Glutamatergic neuron (in vitro differentiated cells): ENCODE measurements around the gene CHI3L1. TPM values are rescaled to one million over a fixed set of nuclear protein-coding genes. Genes with fewer than 3 reads are reported as not detected.
A peak's percentile ranks its signal among the peaks of the same experiment; 100 is the strongest.

Experiments used
- DNase-seq: peaks from one replicate; pipeline ENCODE4 v3.0.0; 2022
- H3K27ac Mint-ChIP-seq: one replicate; pipeline ENCODE4 v1.8.0; 2020; ENCODE audit warnings: mild to moderate bottlenecking, mixed read lengths, inconsistent platforms; ENCODE audit not compliant: unreplicated experiment
- H3K27me3 Mint-ChIP-seq: one replicate; pipeline ENCODE4 v1.8.0; 2020; ENCODE audit warnings: mild to moderate bottlenecking, moderate library complexity, mixed read lengths, inconsistent platforms; ENCODE audit not compliant: unreplicated experiment
- H3K36me3 Mint-ChIP-seq: one replicate; pipeline ENCODE4 v1.8.0; 2020; ENCODE audit warnings: mild to moderate bottlenecking, mixed read lengths, inconsistent platforms; ENCODE audit not compliant: unreplicated experiment
- H3K4me1 Mint-ChIP-seq: one replicate; pipeline ENCODE4 v1.8.0; 2020; ENCODE audit warnings: mild to moderate bottlenecking, low read depth, mixed read lengths, inconsistent platforms; ENCODE audit not compliant: unreplicated experiment
- H3K4me3 Mint-ChIP-seq: one replicate; pipeline ENCODE4 v1.8.0; 2020; ENCODE audit warnings: mild to moderate bottlenecking, mixed read lengths, inconsistent platforms; ENCODE audit not compliant: unreplicated experiment
- H3K9me3 Mint-ChIP-seq: one replicate; pipeline ENCODE4 v1.8.0; 2020; ENCODE audit warnings: mild to moderate bottlenecking, moderate library complexity, mixed read lengths, inconsistent platforms; ENCODE audit not compliant: unreplicated experiment
- CTCF ChIP-seq: fragments of 200-600 bp; sonication (generic); IDR thresholded peaks from one replicate; pipeline ENCODE4 v1.5.0; 2021; ENCODE audit not compliant: partially characterized antibody, unreplicated experiment
- total RNA-seq: library from RNA; stranded (reverse); fragmentation: NEBNext Ultra II Directional; extraction: Animal tissue kit (Norgen Biotek cat#: 25700); gene quantifications from one replicate; pipeline ENCODE4 v1.2.1, GENCODE V29; 2021; ENCODE audit not compliant: unreplicated experiment

CHI3L1 gene
- total RNA-seq, 1 donor from 2014 or later = not detected

DNA sequence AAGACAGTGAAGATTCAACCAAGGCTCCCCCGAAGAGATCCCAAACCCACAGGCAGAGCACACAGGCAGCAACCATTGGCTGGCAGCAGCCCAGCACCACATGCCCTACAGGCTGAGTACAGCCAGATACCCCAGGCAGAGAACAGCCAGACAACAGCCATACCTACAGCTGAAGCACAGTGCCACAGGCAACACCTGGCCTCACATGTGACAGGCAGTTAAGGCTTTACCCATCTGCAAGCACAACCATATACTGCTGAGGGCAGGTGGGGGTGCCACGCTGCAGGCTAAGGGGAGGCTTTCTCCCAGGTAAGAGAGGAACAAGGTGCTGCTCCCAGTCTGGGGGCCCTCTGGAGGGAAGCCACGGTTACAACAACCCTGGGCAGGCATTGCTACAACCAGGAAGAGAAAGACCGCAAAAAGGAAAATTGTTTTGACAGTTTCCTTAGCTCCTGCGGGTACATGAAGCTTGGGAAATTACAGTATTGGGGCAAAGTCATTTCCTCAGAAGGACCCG lies 30.7 kb upstream of the CHI3L1 start:
- H3K27me3 Mint-ChIP-seq = peaks cover 5% of the 10 kb centered on the region
- no peak overlapping the region for H3K4me3 Mint-ChIP-seq

DNA sequence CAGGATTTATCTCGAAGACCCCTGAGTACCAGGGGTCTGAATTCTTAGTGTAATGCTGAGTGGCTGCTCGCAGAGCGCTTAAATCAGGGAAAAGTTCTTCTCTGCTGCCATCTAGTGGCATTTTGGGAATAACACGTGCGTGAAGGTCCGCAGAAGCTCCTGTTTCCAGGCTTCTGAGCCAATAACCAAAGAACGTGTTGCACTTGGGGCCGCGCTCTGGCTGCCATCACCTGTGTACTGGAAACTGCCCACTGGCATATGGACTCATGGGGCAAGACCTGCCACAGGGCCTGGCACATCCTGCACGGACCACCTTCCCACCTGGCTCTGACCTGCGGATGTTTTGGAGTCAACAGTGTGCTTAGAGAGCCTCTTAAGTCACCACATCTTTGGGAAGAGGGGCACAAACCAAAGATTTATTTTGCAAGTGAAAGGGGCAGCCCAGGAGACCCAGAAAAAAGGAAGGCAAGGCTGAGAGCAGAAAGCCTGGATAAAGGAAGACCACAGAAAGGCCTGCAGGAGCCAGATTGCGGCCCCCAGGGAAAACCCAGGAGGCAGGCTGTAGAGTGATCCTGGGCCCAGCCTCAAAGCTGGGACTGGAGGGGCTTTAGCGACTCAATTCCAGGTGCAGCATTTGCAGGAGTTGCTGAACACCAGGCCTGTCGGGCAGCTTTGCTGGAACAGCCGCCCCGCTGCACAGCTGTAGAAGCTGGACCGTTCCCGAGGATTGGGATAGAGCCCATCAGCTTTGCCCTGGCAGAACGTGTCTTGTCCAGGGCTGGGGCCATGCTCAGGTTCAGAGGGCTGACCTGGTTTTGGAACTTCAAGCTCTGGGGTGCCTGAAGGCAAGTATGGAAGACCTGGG lies 30.0 kb upstream of the CHI3L1 start:
- Mint-ChIP-seq H3K9me3 (peaks cover 2% of the 10 kb centered on the region), H3K4me1 (peaks cover 17% of the 10 kb centered on the region), H3K4me3 (no peak overlapping the region), H3K27me3 (peaks cover 5% of the 10 kb centered on the region), H3K36me3 (no peaks in the 10 kb centered on the region), H3K27ac (peak overlapping the region; percentile 68)
- peak; percentile 60 for DNase-seq
- TF ChIP-seq CTCF = peak; percentile 89

More for the DNA sequence above, 30.7 kb upstream of the CHI3L1 start:
- Mint-ChIP-seq H3K36me3 (no peaks in the 10 kb centered on the region), H3K9me3 (peaks cover 2% of the 10 kb centered on the region), H3K4me1 (peaks cover 17% of the 10 kb centered on the region), H3K27ac (no peak overlapping the region)
- DNase-seq = no peak
- TF ChIP-seq CTCF = no peak

GRCh38 chr1:203215573-203215972 lies 29.1 kb upstream of the CHI3L1 start:
- H3K4me3 Mint-ChIP-seq = no peak overlapping the region
- H3K9me3 Mint-ChIP-seq = peaks cover 2% of the 10 kb centered on the region
- H3K4me1 Mint-ChIP-seq = peaks cover 17% of the 10 kb centered on the region
- H3K27ac Mint-ChIP-seq = no peak overlapping the region
- peaks cover 5% of the 10 kb centered on the region for H3K27me3 Mint-ChIP-seq
- TF ChIP-seq CTCF = no peak
- no peaks in the 10 kb centered on the region for H3K36me3 Mint-ChIP-seq
- DNase-seq = peak; percentile 29

DNA sequence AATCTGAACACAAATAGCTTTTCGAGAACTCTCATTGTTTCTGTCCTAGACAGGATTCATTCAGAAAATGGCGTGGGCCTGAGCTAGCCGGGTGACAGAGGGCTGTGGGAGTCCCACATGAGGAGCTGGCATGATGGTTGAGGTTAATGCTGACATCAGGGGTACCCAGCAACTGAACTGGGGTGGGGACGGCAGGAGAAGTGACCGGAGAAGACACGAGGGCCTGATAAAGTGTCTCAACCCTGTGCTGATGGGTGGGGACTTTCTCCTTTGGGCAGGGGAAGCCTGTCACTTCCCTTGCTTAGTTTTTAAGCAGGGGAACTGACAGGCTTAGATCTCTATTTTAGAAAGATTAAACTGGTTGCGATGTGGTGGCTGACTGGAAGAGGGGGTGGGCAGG lies 28.4 kb upstream of the CHI3L1 start:
- Mint-ChIP-seq H3K27ac (no peak overlapping the region), H3K27me3 (peaks cover 5% of the 10 kb centered on the region), H3K36me3 (no peaks in the 10 kb centered on the region), H3K4me1 (peaks cover 17% of the 10 kb centered on the region), H3K4me3 (no peak overlapping the region), H3K9me3 (peaks cover 4% of the 10 kb centered on the region)
- TF ChIP-seq CTCF = no peak
- DNase-seq = no peak

- no peak overlapping the region for H3K4me3 Mint-ChIP-seq
- DNase-seq = no peak
- TF ChIP-seq CTCF = no peak
- peaks cover 20% of the 10 kb centered on the region for H3K4me1 Mint-ChIP-seq
- H3K27me3 Mint-ChIP-seq = peaks cover 4% of the 10 kb centered on the region
- H3K27ac Mint-ChIP-seq = peak overlapping the region; percentile 4
- no peaks in the 10 kb centered on the region for H3K36me3 Mint-ChIP-seq
- peaks cover 7% of the 10 kb centered on the region for H3K9me3 Mint-ChIP-seq
These were observed 26.6 kb upstream of the CHI3L1 start for GRCh38 chr1:203213126-203213525.
